K562 (cell line): ENCODE data around the gene TMEM168. TPM values are rescaled to one million over a fixed set of nuclear protein-coding genes. Genes with fewer than 3 reads are reported as not detected.
A peak's percentile ranks its signal among the peaks of the same experiment; 100 is the strongest.

Experiments used
- ATAC-seq: fragments of 200-7000 bp; cut with Tn5 transposase; 3 replicates; pipeline ENCODE4 v1.9.1; 2020; ENCODE audit warnings: moderate library complexity
- BruUV-seq: library from RNA; stranded (reverse); fragments of 400-500 nt; replicated peaks from 2 replicates; lab custom pipeline; 2021; lab: Mats Ljungman, UMichigan
- CTCF ChIA-PET: fragments of 300-600 bp; formaldehyde crosslinking; extraction: SDS; loops from one replicate; lab custom pipeline; 2021; ENCODE audit warnings: low intra/inter-chr PET ratio; lab: Yijun Ruan, JAX
- POLR2A ChIA-PET: fragments of 300-600, 350-650 bp; sonication (Branson Sonifier 250); formaldehyde crosslinking; extraction: SDS; loops from one replicate; lab custom pipeline; 2021; ENCODE audit warnings: antibody characterized with exemption, inconsistent platforms; lab: Yijun Ruan, JAX
- DNase-seq, 4 experiments: peaks; one replicate each; pipeline versions ENCODE4 v3.0.0 to v3.0.0-alpha.2; 2011 to 2018; ENCODE audit warnings: low spot score in 3 of 4, mixed read lengths in 3 of 4; ENCODE audit errors: extremely low read depth in 1 of 4
- FAIRE-seq: peaks from 2 replicates; lab custom pipeline; 2011; peaks lifted over from hg19 to GRCh38; lab: Jason Lieb, UNC
- H2AFZ ChIP-seq: 2 replicates; pipeline ENCODE4 v1.6.0; 2011; ENCODE audit warnings: low read depth, low read length, control low read depth, inconsistent platforms
- H3K27ac ChIP-seq: fragments of 200-600 bp; 3 replicates; pipeline ENCODE4 v1.8.0; 2011; ENCODE audit warnings: low read depth, mild to moderate bottlenecking, control low read depth, inconsistent platforms, low read length, moderate library complexity, mixed read lengths; ENCODE audit errors: extremely low read depth
- H3K27me3 ChIP-seq, 2 experiments: fragments of 300-600 bp in 1 of 2; 2 replicates in 1 of 2; 3 replicates in 1 of 2; pipeline versions ENCODE4 v1.6.0 to v1.8.0; 2011; ENCODE audit warnings: inconsistent platforms in 2 of 2, low read length in 2 of 2, mild to moderate bottlenecking in 1 of 2, mixed read lengths in 1 of 2, moderate library complexity in 1 of 2; ENCODE audit not compliant: control insufficient read depth in 2 of 2, insufficient read depth in 2 of 2
- H3K36me3 ChIP-seq: fragments of 300-600 bp; 3 replicates; pipeline ENCODE4 v1.8.0; 2011; ENCODE audit warnings: mild to moderate bottlenecking, low read length, inconsistent platforms; ENCODE audit not compliant: control insufficient read depth, insufficient read depth
- H3K4me1 ChIP-seq, 2 experiments: fragments of 200-600 bp in 1 of 2; replicated peaks in 1 of 2; 2 replicates in 1 of 2; 3 replicates in 1 of 2; pipeline versions ENCODE4 v1.5.1 to v1.8.0; 2011; ENCODE audit warnings: inconsistent platforms in 2 of 2, low read length in 2 of 2, mild to moderate bottlenecking in 1 of 2, mixed read lengths in 1 of 2, moderate library complexity in 1 of 2; ENCODE audit not compliant: control insufficient read depth in 2 of 2, insufficient read depth in 2 of 2
- H3K4me2 ChIP-seq: 2 replicates; pipeline ENCODE4 v1.6.1; 2011; ENCODE audit warnings: low read length, control low read depth, inconsistent platforms, mixed read lengths; ENCODE audit not compliant: insufficient read depth
- H3K4me3 ChIP-seq: fragments of 200-600 bp; sonication (generic), shearing (Covaris generic); 2 replicates; pipeline ENCODE4 v1.5.1; 2016; ENCODE audit warnings: control low read depth, inconsistent platforms
- H3K79me2 ChIP-seq: fragments of 200-600 bp; 3 replicates; pipeline ENCODE4 v1.8.0; 2011; ENCODE audit warnings: low read length, inconsistent platforms; ENCODE audit not compliant: control insufficient read depth, insufficient read depth
- H3K9ac ChIP-seq, 2 experiments: 2 replicates each; pipeline versions ENCODE4 v1.6.0 to v1.6.1; 2011; ENCODE audit warnings: low read depth in 2 of 2, low read length in 2 of 2, control low read depth in 1 of 2, inconsistent platforms in 1 of 2, mild to moderate bottlenecking in 1 of 2, mixed read lengths in 1 of 2; ENCODE audit not compliant: insufficient read depth in 1 of 2
- H3K9me1 ChIP-seq: one replicate; pipeline ENCODE4 v1.6.0; 2011; ENCODE audit warnings: inconsistent platforms, mild to moderate bottlenecking, low read length, moderate library complexity; ENCODE audit not compliant: control insufficient read depth, insufficient read depth
- H3K9me3 ChIP-seq: replicated peaks from 2 replicates; pipeline ENCODE4 v1.5.1; 2011; ENCODE audit warnings: low read depth, low read length, inconsistent platforms; ENCODE audit not compliant: control insufficient read depth, insufficient read depth
- H4K20me1 ChIP-seq: replicated peaks from 2 replicates; pipeline ENCODE4 v1.6.1; 2011; ENCODE audit warnings: low read length, inconsistent platforms, mixed read lengths; ENCODE audit not compliant: control insufficient read depth, insufficient read depth
- ASH1L ChIP-seq: fragments of 450-650 bp; IDR thresholded peaks from 2 replicates; pipeline ENCODE4 v1.6.1; 2018; ENCODE audit warnings: borderline replicate concordance, mild to moderate bottlenecking, low read depth; ENCODE audit not compliant: partially characterized antibody
- BACH1 ChIP-seq: fragments of 200-800 bp; sonication (Bioruptor generic); IDR thresholded peaks from 2 replicates; pipeline ENCODE4 v1.6.1; 2016; ENCODE audit warnings: missing genetic modification characterization, missing compliant biosample characterization
- HNRNPUL1 ChIP-seq: fragments of 200-400 bp; formaldehyde crosslinking; IDR thresholded peaks from 2 replicates; pipeline ENCODE4 v1.6.1; 2017; ENCODE audit warnings: low read length
- MAFK ChIP-seq: IDR thresholded peaks from 2 replicates; pipeline ENCODE4 v1.6.1; 2011; ENCODE audit warnings: low read length, improper control_type of control experiment
- SRF ChIP-seq, 2 experiments: fragments of 250-450, 450-650 bp in 1 of 2; sonication (Bioruptor Pico) in 1 of 2; sonication (generic) in 1 of 2; formaldehyde crosslinking; IDR thresholded peaks; 2 replicates each; pipeline versions ENCODE4 v1.5.0 to v1.5.1; 2020 to 2022; ENCODE audit warnings: mild to moderate bottlenecking in 1 of 2, missing genetic modification reagents in 1 of 2
- WGBS: fragments of 100-300 bp; shearing (Covaris generic); methylation state at CpG from one replicate; pipeline ENCODE4 v1.1.6; 2016; ENCODE audit warnings: low coverage, mixed read lengths; ENCODE audit not compliant: insufficient coverage; ENCODE audit errors: missing lambda C conversion rate; 5-methylcytosine and 5-hydroxymethylcytosine counted together
- in situ Hi-C: fragments of 300-500 bp; cut with MboI; formaldehyde crosslinking; loops from 4 replicates; pipeline ENCODE4 v1.15.0; 2018; ENCODE audit warnings: inconsistent platforms, mixed read lengths
- intact Hi-C: fragments of 100-400 bp; cut with micrococcal nuclease; formaldehyde crosslinking; loops from 2 replicates; pipeline ENCODE4 v1.14.2; 2022
- polyA plus RNA-seq, 8 experiments: library from polyadenylated mRNA; depleted of rRNA in 4 of 8; stranded (reverse) in 5 of 8; unstranded in 3 of 8; fragments of >200 nt; fragmentation: Nextera tagmentation in 2 of 8; fragmentation: Illumina TruSeq in 1 of 8; extraction: Ambion mirVana in 2 of 8; extraction: Trizol in 1 of 8; gene quantifications; 2 replicates each; pipeline versions ENCODE4 v1.2.1 to v1.2.3, GENCODE V29; 2011 to 2014; ENCODE audit warnings: inconsistent platforms in 1 of 8, missing spikeins in 1 of 8
- total RNA-seq, 7 experiments: library from RNA; depleted of rRNA in 6 of 7; stranded (reverse); fragments of >200 nt in 6 of 7; fragmentation: Illumina TruSeq in 2 of 7; extraction: Trizol in 2 of 7; gene quantifications; 2 replicates each; pipeline versions ENCODE4 v1.2.1 to v1.2.3, GENCODE V29; 2011 to 2021; ENCODE audit warnings: low replicate concordance in 1 of 7

Gene TMEM168
- total and polyA plus RNA-seq, 9 of the 15 experiments (the other 6 are each of a cell fraction or from before 2014, with no cell fraction given): 19.7 to 50.7 (median 25.4) TPM

DNA sequence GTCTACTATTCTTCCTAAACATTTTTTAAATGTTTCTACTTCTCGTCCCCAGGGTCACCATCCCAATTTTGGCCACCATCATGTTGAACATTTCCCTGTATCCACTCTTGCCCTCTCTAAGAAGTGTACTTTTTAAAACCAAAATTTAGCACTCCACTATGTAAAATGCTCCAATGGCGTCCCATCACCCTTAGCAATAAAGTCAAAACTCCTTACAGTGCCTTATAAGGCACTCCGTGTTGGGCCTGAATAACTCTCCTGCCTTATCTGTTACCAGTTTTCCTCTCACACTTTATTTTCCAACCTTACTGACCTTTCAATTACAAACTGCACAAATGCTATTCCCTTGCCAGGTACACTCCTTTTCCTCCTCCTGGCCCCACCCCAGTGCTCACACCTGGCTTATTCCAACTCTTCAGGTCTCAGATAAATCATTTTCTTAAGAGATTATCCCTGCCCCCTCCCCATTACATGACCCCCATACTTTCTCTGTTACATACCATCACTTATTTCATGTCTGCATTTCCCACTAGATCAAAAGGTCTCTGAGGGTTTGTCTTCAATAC lies 1.3 kb downstream of the TMEM168 start:
- TF ChIP-seq BACH1 (tag) (0 out of 2 replicates have a peak, but pooled peaks have one; percentile 11), MAFK (no peak), SRF (CRISPR knock-in tag; IDR thresholded peaks at IDR 0.05) (peak in 1 of 2 experiments; percentile 91; a peak in 2 of 4 replicates), HNRNPUL1 (0 out of 2 replicates have a peak, but pooled peaks have one; percentile 39), ASH1L (no peak)
- WGBS: 47% methylated on average over 3 of the region's 3 CpGs
- Histone ChIP-seq H3K4me3 (peak overlapping the region; percentile 64), H3K4me1 (peaks cover 8 to 9% of the 10 kb centered on the region in 2 experiments), H3K9me1 (no peaks in the 10 kb centered on the region), H2AFZ (peak overlapping the region; percentile 100; the same call in 1 of the 2 replicates), H4K20me1 (no peaks in the 10 kb centered on the region), H3K4me2 (peak overlapping the region; percentile 90), H3K9me3 (no peaks in the 10 kb centered on the region), H3K9ac (peak overlapping the region; percentile 93 to 99), H3K36me3 (peaks cover 8% of the 10 kb centered on the region; the same call in 1 of the 3 replicates), H3K27me3 (no peaks in the 10 kb centered on the region), H3K79me2 (peaks cover 37% of the 10 kb centered on the region), H3K27ac (peak overlapping the region; percentile 94; the same call in 2 of the 3 replicates)
- ChIA-PET POLR2A (interaction anchor here (1.6 to 2.5 kb wide), 2 partner anchors 10 to 12 kb away, joined by 3 to 14 read pairs; no protein-coding TSS in a partner anchor), CTCF (no interaction called here)
- ATAC-seq: no peak
- in situ Hi-C loops (no loop called here), intact Hi-C loops (loop anchor here (10.0 kb wide), 1 partner anchor 326 kb away; the partner anchor contains the start of gene SMIM30)
- FAIRE-seq: no peak
- peak in 2 of 4 experiments; percentile 21 to 33 for DNase-seq
- BruUV-seq: no TSS peak
